HG03457 (cell line): ENCODE data around the gene TAP2.
A peak's percentile ranks its signal among the peaks of the same experiment; 100 is the strongest.

Source experiments
- ATAC-seq: cut with Tn5 transposase; IDR thresholded peaks from one replicate; pipeline ENCODE4 v1.9.1; 2021; ENCODE audit warnings: moderate number of reproducible peaks; ENCODE audit not compliant: unreplicated experiment

TAP2 gene

GRCh38 chr6:32854376-32855178 lies 16.0 kb upstream of the TAP2 start:
- no peak for ATAC-seq

GRCh38 chr6:32853541-32854375 lies 15.2 kb upstream of the TAP2 start, which contains the start of the genes PSMB9 and TAP1:
Gene PSMB9, plus strand, starts transcription at chr6:32854192. Its CDS starts 38 bp downstream, at chr6:32854230.
Gene TAP1, minus strand, starts transcription at chr6:32853704. Its CDS starts 68 bp downstream, at chr6:32853636.
- peak; percentile 55 for ATAC-seq

GRCh38 chr6:32852844-32853540 lies 14.5 kb upstream of the TAP2 start:
- peak; percentile 8 for ATAC-seq

GRCh38 chr6:32852018-32852843 lies 13.7 kb upstream of the TAP2 start:
- ATAC-seq, result no peak

- no peak for ATAC-seq
Observed at GRCh38 chr6:32851025-32851424, 12.5 kb upstream of the TAP2 start.

- ATAC-seq, result no peak
Observed at GRCh38 chr6:32849126-32849525, 10.6 kb upstream of the TAP2 start.

GRCh38 chr6:32847795-32848194 lies 9.3 kb upstream of the TAP2 start:
- no peak for ATAC-seq

- no peak for ATAC-seq
Observed at GRCh38 chr6:32847004-32847403, 8.5 kb upstream of the TAP2 start.

- ATAC-seq, result no peak
Observed at GRCh38 chr6:32845384-32845884, 6.9 kb upstream of the TAP2 start.

- ATAC-seq, result no peak
Observed at GRCh38 chr6:32844839-32845383, 6.4 kb upstream of the TAP2 start.

GRCh38 chr6:32843979-32844838 lies 5.7 kb upstream of the TAP2 start, which contains the start of gene PSMB8:
Gene PSMB8, minus strand, starts transcription at chr6:32844047. Its CDS starts 51 bp downstream, at chr6:32843996.
- ATAC-seq, result peak; percentile 56

- ATAC-seq, result no peak
Observed at GRCh38 chr6:32843331-32843978, 4.9 kb upstream of the TAP2 start.

GRCh38 chr6:32842690-32843089 lies 4.2 kb upstream of the TAP2 start:
- ATAC-seq, result no peak

GRCh38 chr6:32842021-32842650 lies 3.6 kb upstream of the TAP2 start:
- no peak for ATAC-seq

GRCh38 chr6:32840604-32841246 lies 2.2 kb upstream of the TAP2 start:
- ATAC-seq, result no peak

GRCh38 chr6:32839356-32839755 lies 817 bp upstream of the TAP2 start:
- ATAC-seq, result no peak

GRCh38 chr6:32837651-32838113 lies 857 bp downstream of the TAP2 start:
- ATAC-seq, result no peak
